PC-3 (cell line): Measurements from ENCODE around the gene MOCS2. TPM values are rescaled to one million over a fixed set of nuclear protein-coding genes. Genes with fewer than 3 reads are reported as not detected.

Source experiments
- ATAC-seq: fragments of 200-7000 bp; cut with Tn5 transposase; 2 replicates; pipeline ENCODE4 v1.9.1; 2020; ENCODE audit warnings: mild to moderate bottlenecking, moderate library complexity
- BruUV-seq: library from RNA; stranded (reverse); fragments of 400-500 nt; replicated peaks from 2 replicates; lab custom pipeline; 2021; lab: Mats Ljungman, UMichigan
- CTCF ChIA-PET: fragments of 300-600 bp; sonication (Branson Sonifier 250); formaldehyde crosslinking; loops from one replicate; lab custom pipeline; 2022; ENCODE audit warnings: antibody characterized with exemption; lab: Charles Lee
- POLR2A ChIA-PET: fragments of 300-600 bp; sonication (Branson Sonifier 250); formaldehyde crosslinking; loops from one replicate; lab custom pipeline; 2022; ENCODE audit warnings: antibody characterized with exemption; ENCODE audit not compliant: unreplicated experiment; lab: Charles Lee
- DNase-seq: peaks from one replicate; pipeline ENCODE4 v3.0.0-alpha.2; 2015
- H2AFZ ChIP-seq: fragments of 300-600 bp; sonication (generic); 2 replicates; pipeline ENCODE4 v1.6.0; 2016; ENCODE audit warnings: antibody characterized with exemption, low read length
- H3F3A ChIP-seq: fragments of 300-600 bp; sonication (generic); one replicate; pipeline ENCODE4 v1.6.0; 2017; ENCODE audit warnings: antibody characterized with exemption, low read length, control low read depth, mild to moderate bottlenecking; ENCODE audit not compliant: unreplicated experiment
- H3K27ac ChIP-seq: fragments of 300-600 bp; sonication (generic); 2 replicates; pipeline ENCODE4 v1.5.1; 2016; ENCODE audit warnings: mild to moderate bottlenecking, low read length
- H3K27me3 ChIP-seq: fragments of 300-600 bp; sonication (generic); 2 replicates; pipeline ENCODE4 v1.6.1; 2016; ENCODE audit warnings: low read length, mixed read lengths
- H3K36me3 ChIP-seq: fragments of 300-600 bp; sonication (generic); 2 replicates; pipeline ENCODE4 v1.6.1; 2016; ENCODE audit warnings: low read depth, mixed run types, low read length, mixed read lengths
- H3K4me1 ChIP-seq: fragments of 300-600 bp; sonication (generic); 2 replicates; pipeline ENCODE4 v1.5.1; 2016; ENCODE audit warnings: low read length; ENCODE audit not compliant: insufficient read depth
- H3K4me2 ChIP-seq: fragments of 300-600 bp; sonication (generic); 2 replicates; pipeline ENCODE4 v1.6.0; 2016; ENCODE audit warnings: low read length
- H3K4me3 ChIP-seq: fragments of 300-600 bp; sonication (generic); 2 replicates; pipeline ENCODE4 v1.5.1; 2016; ENCODE audit warnings: mild to moderate bottlenecking, low read length, mixed read lengths
- H3K79me2 ChIP-seq: fragments of 300-600 bp; sonication (generic); 2 replicates; pipeline ENCODE4 v1.6.1; 2017; ENCODE audit warnings: low read length, mixed read lengths
- H3K9ac ChIP-seq: fragments of 300-600 bp; sonication (generic); 2 replicates; pipeline ENCODE4 v1.6.0; 2016; ENCODE audit warnings: mild to moderate bottlenecking, low read length
- H3K9me2 ChIP-seq: fragments of 300-600 bp; sonication (generic); replicated peaks from 2 replicates; pipeline ENCODE4 v1.6.1; 2016; ENCODE audit warnings: mixed run types, low read length, mixed read lengths
- H3K9me3 ChIP-seq: fragments of 300-600 bp; sonication (generic); 2 replicates; pipeline ENCODE4 v1.6.1; 2016; ENCODE audit warnings: low read length, mixed read lengths
- H4K20me1 ChIP-seq: fragments of 300-600 bp; sonication (generic); 2 replicates; pipeline ENCODE4 v1.6.1; 2016; ENCODE audit warnings: low read length, mixed read lengths
- EZH2 ChIP-seq: fragments of 300-600 bp; sonication (generic); IDR thresholded peaks from one replicate; pipeline ENCODE4 v1.6.1; 2017; ENCODE audit warnings: antibody characterized with exemption, mild to moderate bottlenecking, low read length; ENCODE audit not compliant: unreplicated experiment
- EZH2phosphoT487 ChIP-seq: fragments of 300-600 bp; sonication (generic); IDR thresholded peaks from 2 replicates; pipeline ENCODE4 v1.6.1; 2018; ENCODE audit warnings: mild to moderate bottlenecking, antibody characterized with exemption, low read length, borderline replicate concordance
- intact Hi-C: fragments of 100-400 bp; cut with micrococcal nuclease; formaldehyde crosslinking; loops from 2 replicates; pipeline ENCODE4 v1.9.0; 2023
- total RNA-seq: library from RNA; depleted of rRNA; stranded (reverse); fragments of >200 nt; gene quantifications from 2 replicates; pipeline ENCODE4 v1.2.3, GENCODE V29; 2014
- TF ChIP-seq, protein P1 (sequence below): fragments of 300-600 bp; sonication (generic); conservative IDR thresholded peaks from 2 replicates; pipeline ENCODE4 v1.5.1; 2017; ENCODE audit warnings: antibody characterized with exemption, low read depth, mild to moderate bottlenecking, low read length

Gene MOCS2
- total RNA-seq, 1 experiment from 2014 or later, result 26.5 TPM

DNA sequence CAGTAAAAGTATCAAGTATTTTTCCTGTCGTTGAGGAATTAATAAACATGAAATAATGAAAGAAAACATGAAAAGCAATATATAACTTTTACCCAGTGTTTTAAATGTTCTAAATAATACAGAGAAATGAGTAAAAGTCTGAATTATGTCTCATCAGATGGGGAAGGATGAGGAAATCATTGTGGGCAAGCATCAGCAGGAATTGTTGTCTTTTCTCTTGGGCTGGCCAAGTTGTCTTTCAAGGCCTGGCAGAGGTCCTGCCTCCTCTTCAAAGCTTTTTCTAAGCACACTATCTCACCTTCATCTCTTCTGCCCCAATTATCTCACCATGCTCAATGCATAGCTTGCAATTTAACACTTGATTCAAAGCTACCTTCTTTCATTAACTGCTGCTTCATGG is 41.9 kb downstream of the MOCS2 start:
- Histone ChIP-seq H3K27ac (no peak overlapping the region), H3K36me3 (peaks cover 70% of the 10 kb centered on the region), H3K4me2 (no peak overlapping the region), H2AFZ (no peak overlapping the region), H3K4me3 (no peak overlapping the region), H3K9me2 (no peaks in the 10 kb centered on the region), H4K20me1 (no peaks in the 10 kb centered on the region), H3K9me3 (no peaks in the 10 kb centered on the region), H3K79me2 (no peaks in the 10 kb centered on the region), H3K4me1 (peaks cover 18% of the 10 kb centered on the region), H3F3A (no peaks in the 10 kb centered on the region), H3K9ac (no peak overlapping the region), H3K27me3 (no peaks in the 10 kb centered on the region)
- intact Hi-C loops, result loop anchor here (10.0 kb wide), 1 partner anchor 123 kb away; no protein-coding TSS in a partner anchor
- BruUV-seq, result no TSS peak
- TF ChIP-seq, protein P1, sequence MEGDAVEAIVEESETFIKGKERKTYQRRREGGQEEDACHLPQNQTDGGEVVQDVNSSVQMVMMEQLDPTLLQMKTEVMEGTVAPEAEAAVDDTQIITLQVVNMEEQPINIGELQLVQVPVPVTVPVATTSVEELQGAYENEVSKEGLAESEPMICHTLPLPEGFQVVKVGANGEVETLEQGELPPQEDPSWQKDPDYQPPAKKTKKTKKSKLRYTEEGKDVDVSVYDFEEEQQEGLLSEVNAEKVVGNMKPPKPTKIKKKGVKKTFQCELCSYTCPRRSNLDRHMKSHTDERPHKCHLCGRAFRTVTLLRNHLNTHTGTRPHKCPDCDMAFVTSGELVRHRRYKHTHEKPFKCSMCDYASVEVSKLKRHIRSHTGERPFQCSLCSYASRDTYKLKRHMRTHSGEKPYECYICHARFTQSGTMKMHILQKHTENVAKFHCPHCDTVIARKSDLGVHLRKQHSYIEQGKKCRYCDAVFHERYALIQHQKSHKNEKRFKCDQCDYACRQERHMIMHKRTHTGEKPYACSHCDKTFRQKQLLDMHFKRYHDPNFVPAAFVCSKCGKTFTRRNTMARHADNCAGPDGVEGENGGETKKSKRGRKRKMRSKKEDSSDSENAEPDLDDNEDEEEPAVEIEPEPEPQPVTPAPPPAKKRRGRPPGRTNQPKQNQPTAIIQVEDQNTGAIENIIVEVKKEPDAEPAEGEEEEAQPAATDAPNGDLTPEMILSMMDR, result no peak
- no peak for TF ChIP-seq EZH2phosphoT487
- no peak for TF ChIP-seq EZH2
- ATAC-seq (no peak), DNase-seq (no peak)
- ChIA-PET POLR2A (no interaction called here), CTCF (no interaction called here)

DNA sequence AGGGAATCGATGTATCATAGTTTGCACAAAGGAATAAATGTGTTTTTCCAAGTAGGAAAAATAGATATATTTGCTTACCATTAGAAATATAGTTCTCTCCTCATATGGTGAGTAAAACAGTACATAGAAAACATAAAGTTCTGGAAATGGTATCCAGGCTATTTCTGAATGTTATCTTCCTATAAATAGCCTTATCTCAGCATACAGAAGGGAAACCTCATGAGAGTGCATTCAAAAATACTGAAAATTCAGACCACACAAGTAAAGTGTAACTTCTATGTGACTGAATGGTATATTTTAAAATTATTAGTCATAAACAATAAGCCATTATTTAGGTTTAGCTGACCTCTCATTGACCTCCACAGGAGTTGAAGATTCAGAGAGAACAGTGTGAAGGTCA is 43.5 kb downstream of the MOCS2 start:
- Histone ChIP-seq H3K27me3 (no peaks in the 10 kb centered on the region), H3K9me2 (no peaks in the 10 kb centered on the region), H3K36me3 (peaks cover 70% of the 10 kb centered on the region), H4K20me1 (no peaks in the 10 kb centered on the region), H3K27ac (no peak overlapping the region), H3K9ac (no peak overlapping the region), H3K4me3 (no peak overlapping the region), H3K4me1 (peaks cover 18% of the 10 kb centered on the region), H2AFZ (no peak overlapping the region), H3K79me2 (no peaks in the 10 kb centered on the region), H3K4me2 (no peak overlapping the region), H3F3A (no peaks in the 10 kb centered on the region), H3K9me3 (no peaks in the 10 kb centered on the region)
- ChIA-PET POLR2A (no interaction called here), CTCF (no interaction called here)
- BruUV-seq, result no TSS peak
- no peak for ATAC-seq
- DNase-seq, result no peak
- intact Hi-C loops, result loop anchor here (10.0 kb wide), 1 partner anchor 121 kb away; no protein-coding TSS in a partner anchor
- TF ChIP-seq, protein P1, result no peak
- TF ChIP-seq EZH2 (no peak), EZH2phosphoT487 (no peak)

DNA sequence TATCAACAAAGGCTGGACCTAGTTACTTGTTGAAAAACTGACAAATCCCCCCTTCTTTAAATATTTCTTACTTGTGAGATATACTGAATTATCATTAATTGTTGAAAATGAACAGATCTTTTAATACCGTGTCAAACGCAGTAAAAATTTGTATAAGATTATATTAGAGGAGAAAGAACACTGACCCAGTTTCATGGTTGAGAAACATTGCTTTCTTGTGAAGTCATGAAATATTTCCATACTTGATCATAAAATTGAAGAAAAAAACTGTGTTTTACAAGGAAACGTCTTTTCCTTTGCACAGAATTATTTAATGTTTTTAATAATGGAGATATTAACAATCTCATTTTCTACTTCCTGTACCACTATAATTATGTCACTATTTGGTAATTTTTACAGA is 45.8 kb downstream of the MOCS2 start:
- intact Hi-C loops, result loop anchor here (10.0 kb wide), 1 partner anchor 119 kb away; no protein-coding TSS in a partner anchor
- H3F3A ChIP-seq, result peaks cover 4% of the 10 kb centered on the region
- no peaks in the 10 kb centered on the region for H3K9me3 ChIP-seq
- H2AFZ ChIP-seq, result no peak overlapping the region
- TF ChIP-seq EZH2 (no peak), EZH2phosphoT487 (no peak)
- TF ChIP-seq, protein P1, result no peak
- CTCF ChIA-PET, result no interaction called here
- no peaks in the 10 kb centered on the region for H4K20me1 ChIP-seq
- H3K36me3 ChIP-seq, result peaks cover 75% of the 10 kb centered on the region
- DNase-seq (no peak), ATAC-seq (no peak)
- H3K27ac ChIP-seq, result no peak overlapping the region
- POLR2A ChIA-PET, result no interaction called here
- no peaks in the 10 kb centered on the region for H3K27me3 ChIP-seq
- no peak overlapping the region for H3K4me2 ChIP-seq
- H3K9me2 ChIP-seq, result no peaks in the 10 kb centered on the region
- no TSS peak for BruUV-seq
- H3K4me1 ChIP-seq, result peaks cover 5% of the 10 kb centered on the region; the same call in 1 of the 2 replicates
- no peak overlapping the region for H3K4me3 ChIP-seq
- H3K9ac ChIP-seq, result no peak overlapping the region
- H3K79me2 ChIP-seq, result no peaks in the 10 kb centered on the region
